HS-27A (cell line): ENCODE data around the gene USP44.
A peak's percentile ranks its signal among the peaks of the same experiment; 100 is the strongest.

Experiments
- DNase-seq: peaks from one replicate; pipeline ENCODE4 v3.0.0-alpha.2; 2012; ENCODE audit warnings: low read depth, missing footprints

USP44 gene

GRCh38 chr12:95548056-95548538, 3.2 kb downstream of the USP44 start:
- DNase-seq, result no peak

DNA sequence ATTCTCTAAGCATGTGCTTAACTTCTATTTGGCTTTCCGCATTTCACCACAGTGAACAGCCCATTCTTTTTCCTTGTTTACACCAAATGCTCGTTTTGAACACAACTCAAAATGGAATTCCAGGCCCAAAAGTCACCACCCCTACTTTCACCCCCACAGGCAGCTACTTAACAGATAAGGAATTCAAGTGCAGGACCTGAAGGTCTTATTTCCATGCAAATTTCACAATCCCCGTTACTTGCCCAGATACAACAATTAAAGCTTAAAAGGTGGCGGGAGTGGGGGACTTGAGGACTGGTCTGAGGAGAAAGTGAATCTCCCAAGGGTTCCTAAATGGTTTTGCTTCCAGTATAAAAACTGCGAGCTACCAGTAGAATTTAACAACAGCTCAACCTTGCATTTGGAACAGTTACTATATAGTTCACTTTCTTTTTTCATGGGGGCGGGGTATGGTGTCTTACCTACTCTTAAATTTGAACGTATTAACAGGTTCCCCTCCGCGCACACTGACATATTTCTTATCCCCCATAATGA, 3.7 kb downstream of the USP44 start:
- DNase-seq, result no peak

DNA sequence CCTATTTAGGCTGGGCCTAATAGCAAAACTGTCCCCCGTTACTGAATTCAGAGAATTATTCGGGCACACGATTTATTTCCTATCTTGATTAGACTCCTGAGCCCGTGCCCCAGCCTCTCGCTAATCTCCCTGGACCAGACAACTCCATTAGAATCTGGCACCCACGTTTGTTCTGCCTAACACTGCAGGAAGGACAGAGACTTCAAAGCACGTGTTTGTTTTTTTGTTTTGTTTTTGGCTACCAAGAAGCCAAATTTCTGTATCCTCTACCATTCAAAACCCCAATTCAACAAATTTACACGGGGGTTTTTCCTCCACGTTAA, 4.8 kb downstream of the USP44 start:
- DNase-seq, result no peak

DNA sequence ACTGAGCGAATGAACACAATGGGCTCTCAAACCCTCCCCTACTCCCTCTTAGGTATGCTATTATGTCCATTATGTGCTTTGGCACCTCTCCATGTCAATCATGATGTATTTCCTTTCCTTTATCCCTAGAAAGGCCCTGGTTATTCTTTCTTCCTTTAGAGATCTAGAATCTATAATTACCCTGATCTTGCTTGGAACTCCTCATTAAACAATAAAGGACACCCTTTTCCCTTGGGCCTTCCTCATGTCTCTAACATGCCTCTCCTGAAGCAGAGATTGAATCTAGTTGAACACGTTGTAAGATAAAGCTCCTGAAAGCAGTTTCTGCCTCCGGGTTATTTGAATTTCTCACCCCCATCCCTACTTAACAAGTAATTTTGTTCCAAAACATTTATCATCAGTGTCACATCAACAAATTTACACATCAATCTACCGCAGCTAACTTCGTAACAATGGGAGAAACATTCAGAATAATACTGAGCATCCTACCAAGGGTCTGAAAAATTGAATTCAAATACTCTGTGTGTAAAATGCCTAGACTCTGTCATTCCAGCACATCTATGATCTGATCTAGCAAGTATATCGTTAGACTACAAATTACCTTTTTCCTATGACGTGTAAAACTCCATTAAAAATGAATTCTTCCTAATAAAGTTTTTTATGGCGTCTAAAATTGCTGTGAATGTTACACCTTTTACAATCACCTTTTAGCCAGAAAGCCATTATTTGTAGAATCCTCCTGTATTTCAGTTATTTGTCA, 5.4 kb downstream of the USP44 start:
- DNase-seq, result no peak

- DNase-seq, result no peak
Measured at GRCh38 chr12:95545303-95545702, 6.0 kb downstream of the USP44 start.

DNA sequence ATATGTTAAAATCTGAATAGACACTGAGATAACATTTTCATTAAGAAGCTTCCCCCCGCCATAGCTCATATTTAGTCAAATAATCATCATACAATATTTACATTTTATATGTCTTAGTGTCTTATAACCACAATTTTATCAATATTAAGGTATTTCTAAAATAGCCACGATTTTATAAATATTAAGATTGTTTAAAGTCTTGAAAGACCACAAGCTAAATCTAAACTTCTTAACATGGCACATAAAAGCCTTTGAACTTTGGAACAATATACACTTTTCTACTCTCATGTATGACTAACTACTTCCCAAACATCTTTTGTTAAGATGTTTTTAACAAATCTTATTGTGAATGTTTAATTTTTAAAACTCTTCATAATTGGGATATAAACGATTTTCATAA, 6.5 kb downstream of the USP44 start:
- DNase-seq, result no peak

DNA sequence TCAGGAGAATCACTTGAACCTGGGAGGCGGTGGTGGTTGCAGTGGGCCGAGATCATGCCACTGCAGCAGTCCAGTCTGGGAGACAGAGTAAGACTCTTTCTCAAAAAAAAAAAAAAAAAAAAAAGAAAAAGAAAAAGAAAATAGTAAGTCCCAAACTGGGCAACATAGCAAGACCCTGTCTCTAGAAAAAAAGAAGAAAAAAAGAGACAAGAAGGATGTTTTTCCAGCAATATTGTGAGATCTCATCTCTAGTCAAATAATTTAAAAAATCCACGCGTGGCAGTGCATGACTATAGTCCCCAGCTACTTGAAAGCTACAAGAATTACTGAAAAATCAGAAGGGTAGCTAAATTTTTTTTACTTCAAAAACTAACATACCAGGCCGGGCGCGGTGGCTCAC, 8.0 kb downstream of the USP44 start:
- DNase-seq, result no peak

DNA sequence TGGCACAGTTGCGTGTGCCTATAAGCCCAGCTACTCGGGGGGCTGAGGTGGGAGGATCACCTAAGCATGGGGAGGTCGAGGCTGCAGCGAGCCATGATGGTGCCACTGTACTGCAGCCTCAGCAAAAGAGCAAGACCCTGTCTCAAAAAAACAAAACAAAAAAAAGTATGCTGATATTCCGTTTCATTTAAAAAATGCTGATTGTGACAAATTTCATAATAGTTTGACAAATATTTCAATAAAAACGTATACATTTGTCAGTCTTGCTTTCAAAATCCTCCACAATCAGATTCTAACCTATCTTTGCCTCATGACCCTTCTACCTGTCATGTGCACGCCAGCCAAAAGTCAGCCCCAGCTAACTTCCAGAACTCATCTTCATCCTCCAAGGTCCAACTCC, 9.8 kb downstream of the USP44 start:
- DNase-seq, result no peak

DNA sequence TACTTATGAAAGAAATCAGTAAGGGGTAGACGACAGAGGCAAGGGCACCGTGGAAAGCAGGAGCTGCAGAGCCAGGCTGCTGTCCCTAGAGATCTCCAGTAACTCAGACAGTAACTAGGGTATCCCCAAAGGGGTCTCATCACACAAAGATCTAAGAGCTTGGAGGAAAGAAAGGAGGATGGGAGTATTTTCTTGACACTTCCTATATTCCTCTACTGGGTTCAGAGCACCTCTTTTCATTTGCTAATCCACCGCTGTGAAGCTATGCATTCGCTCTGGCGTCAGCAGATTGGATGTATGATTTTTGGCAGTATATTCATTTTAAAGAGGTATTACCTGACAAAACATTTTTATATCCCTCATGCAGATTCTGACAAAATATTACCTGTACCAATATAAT, 12.6 kb downstream of the USP44 start:
- no peak for DNase-seq

- no peak for DNase-seq
Measured at GRCh38 chr12:95538006-95538405, 13.3 kb downstream of the USP44 start.

DNA sequence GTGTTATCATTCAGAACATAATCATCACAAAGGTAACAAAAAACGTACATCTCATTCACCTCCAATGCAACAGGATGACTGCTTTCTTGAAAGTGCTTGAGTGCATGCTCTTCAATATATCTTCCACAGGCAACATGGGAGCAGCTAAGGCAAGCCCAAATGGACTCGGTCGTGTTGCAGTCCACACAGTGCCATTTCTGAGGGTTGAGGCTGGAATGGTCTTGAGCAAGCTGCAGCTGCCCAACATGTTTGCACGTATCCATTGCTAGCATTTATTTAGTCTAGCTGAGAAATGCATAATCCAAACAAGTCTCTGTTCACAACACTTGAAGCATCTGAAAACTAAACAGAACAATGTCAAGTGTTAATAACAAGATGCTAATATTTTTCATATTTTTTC, 17.3 kb downstream of the USP44 start:
- DNase-seq, result no peak

- DNase-seq, result peak; percentile 39
Measured at GRCh38 chr12:95532851-95533250, 18.4 kb downstream of the USP44 start.

DNA sequence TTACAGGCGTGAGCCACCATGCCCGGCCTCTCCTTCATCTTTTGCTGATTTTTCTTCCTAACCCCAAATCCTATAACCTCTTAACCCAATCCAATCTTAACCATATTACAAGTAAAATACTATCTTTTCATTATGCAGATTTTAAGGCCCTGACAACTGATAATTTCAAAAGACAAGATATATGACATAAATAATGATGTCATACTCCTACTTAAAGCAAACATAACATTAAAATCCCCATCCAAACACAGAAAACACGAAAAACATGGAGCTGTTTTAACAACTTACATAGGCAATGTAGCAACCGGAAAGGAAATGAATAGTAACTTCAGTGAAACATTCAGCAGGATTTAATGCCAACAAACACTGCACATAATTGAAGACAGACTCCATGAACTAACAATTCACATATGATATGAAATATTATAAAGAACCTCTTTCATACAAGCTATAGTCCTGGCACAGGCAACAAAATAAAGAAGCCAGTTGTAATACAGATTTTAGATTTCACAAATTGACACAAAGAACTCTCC, 21.5 kb downstream of the USP44 start:
- DNase-seq, result no peak

- DNase-seq, result no peak
Measured at GRCh38 chr12:95528431-95528830, 22.8 kb downstream of the USP44 start.

GRCh38 chr12:95522692-95523091, 28.6 kb downstream of the USP44 start:
- DNase-seq, result no peak

DNA sequence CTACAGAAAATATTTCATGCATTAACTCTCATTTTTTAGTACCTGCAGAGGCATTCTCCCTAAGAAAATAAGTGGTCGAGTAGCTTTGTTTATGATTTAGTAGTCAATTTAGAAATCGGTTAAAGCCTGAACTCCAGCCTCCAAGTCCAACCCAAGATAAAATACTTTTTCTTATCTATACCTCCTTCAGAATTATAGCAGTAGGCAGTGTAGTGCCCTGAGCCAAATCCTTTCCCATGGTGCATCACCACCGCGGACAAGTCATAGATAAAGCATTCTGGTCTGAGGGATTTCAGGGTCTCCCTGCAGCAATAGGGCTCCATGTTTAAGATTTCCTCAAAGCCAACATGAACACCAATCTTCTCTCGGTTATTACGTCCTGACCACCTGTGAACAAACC, 30.5 kb downstream of the USP44 start:
- DNase-seq, result no peak

GRCh38 chr12:95518944-95519343, 32.3 kb downstream of the USP44 start:
- DNase-seq, result no peak

DNA sequence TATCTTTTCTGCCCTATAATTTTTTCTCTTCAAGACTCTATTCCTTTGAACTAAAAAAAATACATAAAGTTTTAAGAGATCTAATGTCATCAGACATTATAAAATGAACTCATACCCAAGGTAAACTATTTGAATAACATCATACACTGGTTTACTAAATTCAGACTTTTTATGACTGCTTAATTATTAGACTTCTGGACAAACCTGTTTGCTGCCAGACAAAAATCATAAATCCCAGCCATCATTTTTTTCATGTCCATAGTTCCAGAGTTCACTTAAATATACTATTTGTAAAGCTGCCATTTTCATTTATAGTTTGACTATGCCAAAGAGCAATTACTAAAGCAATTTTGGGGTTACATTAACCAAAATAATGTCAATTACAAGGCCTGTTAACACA, 34.0 kb downstream of the USP44 start:
- DNase-seq, result no peak

GRCh38 chr12:95516757-95517156, 34.5 kb downstream of the USP44 start:
- no peak for DNase-seq

- DNase-seq, result no peak
Measured at GRCh38 chr12:95515197-95515596, 36.1 kb downstream of the USP44 start.

DNA sequence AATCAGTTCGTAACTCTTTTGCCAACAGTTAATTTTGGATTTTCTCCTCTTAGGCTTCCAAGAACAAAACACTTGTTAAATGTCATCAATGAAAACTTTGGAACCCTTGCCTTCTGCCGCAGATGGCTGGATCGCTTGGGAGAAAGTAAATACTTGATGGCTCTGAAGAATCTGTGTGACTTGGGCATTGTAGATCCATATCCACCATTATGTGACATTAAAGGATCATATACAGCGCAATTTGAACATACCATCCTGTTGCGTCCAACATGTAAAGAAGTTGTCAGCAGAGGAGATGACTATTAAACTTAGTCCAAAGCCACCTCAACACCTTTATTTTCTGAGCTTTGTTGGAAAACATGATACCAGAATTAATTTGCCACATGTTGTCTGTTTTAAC, 37.7 kb downstream of the USP44 start:
- DNase-seq, result no peak

GRCh38 chr12:95511977-95512376, 39.3 kb downstream of the USP44 start:
- no peak for DNase-seq

DNA sequence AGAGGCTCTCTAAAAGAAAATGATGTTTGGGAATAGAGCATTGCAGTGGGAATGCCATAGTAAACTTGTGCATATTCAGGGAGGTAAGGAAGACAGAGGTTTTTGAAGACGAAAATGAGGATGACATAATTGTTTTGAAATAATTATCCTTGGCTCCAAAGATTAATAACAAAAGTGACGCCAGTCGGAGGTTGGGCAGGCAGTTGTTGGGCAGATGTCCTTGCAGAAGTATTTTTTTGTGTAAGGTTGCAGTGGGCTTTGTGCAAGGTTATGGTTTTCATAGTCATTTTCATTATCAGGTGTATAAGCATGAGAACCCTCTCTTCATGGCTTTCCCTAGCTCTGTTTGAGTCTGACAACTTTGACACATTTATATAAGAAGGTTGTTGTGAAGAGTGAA, 42.0 kb downstream of the USP44 start:
- no peak for DNase-seq
